ENCODE data around the gene IGHMBP2.
"Not testable (repeated sequence)": the region's sequence is repeated elsewhere in the genome, so short reads cannot be mapped to it uniquely, and the experiment has no call there.

Gene IGHMBP2

GRCh38 chr11:68903288-68904247 lies at the start of gene IGHMBP2, which contains the start of gene MRPL21:
IGHMBP2 (plus strand) TSS chr11:68903891; CDS start chr11:68903953, 62 bp downstream.
MRPL21 (minus strand) TSS chr11:68903832; CDS start chr11:68903810, 22 bp downstream.
- DNase-seq (ENCODE audit: low spot score) = peak; percentile 98

- no peak for DNase-seq (ENCODE audit: low spot score)
These were observed 49.3 kb upstream of the IGHMBP2 start for GRCh38 chr11:68854273-68854958.

- DNase-seq (ENCODE audit: low spot score) = no peak
These were observed 48.3 kb upstream of the IGHMBP2 start for GRCh38 chr11:68855205-68855981.

GRCh38 chr11:68856425-68857030 lies 47.2 kb upstream of the IGHMBP2 start:
- DNase-seq (ENCODE audit: low spot score) = not testable (repeated sequence)

- no peak for DNase-seq (ENCODE audit: low spot score)
These were observed 46.6 kb upstream of the IGHMBP2 start for GRCh38 chr11:68857037-68857586.

DNA sequence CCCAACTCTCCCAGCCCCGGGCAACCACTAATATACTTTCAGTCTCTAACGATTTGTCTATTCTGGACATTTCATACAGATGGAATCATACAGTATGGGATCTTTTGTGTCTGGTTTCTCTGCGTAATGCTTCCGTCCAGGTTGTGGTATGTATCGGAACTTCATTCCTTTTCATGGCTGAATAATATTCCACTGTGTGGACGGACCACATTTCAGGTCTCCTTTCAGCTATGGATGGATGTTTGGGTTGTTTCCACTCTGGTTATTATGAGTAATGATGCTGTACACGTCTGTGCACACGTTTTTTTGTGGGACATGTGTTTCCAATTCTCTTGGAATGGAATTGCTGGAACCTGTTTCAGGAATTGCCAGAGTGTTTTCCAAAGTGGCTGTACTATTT lies 44.6 kb upstream of the IGHMBP2 start:
- no peak for DNase-seq (ENCODE audit: low spot score)

DNA sequence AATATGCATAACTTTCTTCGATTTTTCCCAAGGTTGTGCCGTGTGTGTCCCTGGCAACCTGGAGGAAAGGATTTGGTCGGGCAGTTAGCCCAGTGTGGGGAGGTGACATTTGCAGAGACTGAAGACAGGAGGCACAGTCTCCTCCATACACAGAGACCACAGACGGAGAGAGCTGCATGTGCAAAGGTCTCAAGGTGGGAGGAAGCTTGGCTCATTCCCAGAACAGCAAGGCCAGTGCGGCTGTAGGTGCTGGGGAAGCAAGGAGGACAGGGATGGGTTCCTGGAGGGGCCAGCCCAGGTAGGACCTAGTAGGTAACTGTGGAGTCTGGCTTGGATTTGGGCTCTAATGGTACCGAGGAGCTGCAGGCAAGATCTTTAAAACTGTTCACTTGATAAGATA lies 41.3 kb upstream of the IGHMBP2 start:
- no peak for DNase-seq (ENCODE audit: low spot score)

DNA sequence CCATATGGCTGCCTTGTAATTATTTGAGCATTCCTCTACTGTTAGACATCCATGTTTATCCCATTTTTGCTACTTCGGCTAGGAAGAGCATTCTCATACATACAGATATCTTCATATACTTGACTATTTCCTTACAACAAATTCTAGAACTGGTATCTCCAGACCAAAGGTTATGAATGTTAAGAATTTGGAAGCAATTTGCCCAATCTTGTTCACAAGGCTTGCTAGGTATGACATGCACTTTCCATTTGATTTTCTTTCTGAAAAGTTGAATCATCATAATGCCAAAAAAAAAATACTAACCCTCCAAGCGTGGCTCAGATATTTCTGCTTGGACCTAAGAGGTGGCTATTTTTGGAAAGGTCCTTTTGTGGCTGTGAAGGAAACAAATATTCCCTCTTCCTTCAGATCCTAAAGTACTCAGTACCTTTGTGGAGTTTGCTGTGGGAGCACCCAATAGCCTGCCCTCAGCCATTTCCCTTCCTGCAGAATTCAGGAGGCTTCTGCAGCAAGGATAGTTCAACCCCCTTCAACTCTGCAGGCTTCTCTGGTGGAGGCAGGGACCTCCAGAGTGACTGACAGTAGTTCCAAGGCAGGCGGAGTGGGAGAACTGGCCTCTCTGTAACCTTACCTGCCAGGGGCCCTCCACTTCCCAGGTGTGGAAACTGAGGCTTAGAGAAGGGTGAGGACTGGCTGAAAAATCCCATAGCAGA lies 40.0 kb upstream of the IGHMBP2 start:
- no peak for DNase-seq (ENCODE audit: low spot score)

DNA sequence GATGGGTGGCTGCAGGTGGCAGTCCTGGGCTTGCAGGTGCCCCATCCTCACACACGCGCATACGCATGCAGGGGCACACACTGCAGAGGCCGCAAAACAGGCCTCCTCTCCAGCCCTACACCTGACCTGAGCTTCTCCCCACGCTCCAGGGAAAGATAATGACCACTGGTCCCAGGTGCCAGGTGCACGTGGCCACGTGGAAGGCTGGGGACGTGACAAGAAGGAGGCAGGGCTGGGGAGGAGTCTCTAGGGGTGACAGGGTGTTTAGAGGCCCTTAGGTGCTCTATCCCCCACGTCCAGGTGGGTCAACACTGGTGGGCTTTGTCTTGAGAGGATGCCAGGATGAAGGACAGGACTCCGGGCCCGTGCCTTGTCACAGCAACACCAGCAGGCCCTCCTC lies 38.5 kb upstream of the IGHMBP2 start:
- no peak for DNase-seq (ENCODE audit: low spot score)

GRCh38 chr11:68867066-68867465 lies 36.6 kb upstream of the IGHMBP2 start:
- no peak for DNase-seq (ENCODE audit: low spot score)

GRCh38 chr11:68868221-68868835 lies 35.4 kb upstream of the IGHMBP2 start:
- DNase-seq (ENCODE audit: low spot score) = no peak

GRCh38 chr11:68870470-68870869 lies 33.2 kb upstream of the IGHMBP2 start:
- peak; percentile 79 for DNase-seq (ENCODE audit: low spot score)

- DNase-seq (ENCODE audit: low spot score) = no peak
These were observed 31.3 kb upstream of the IGHMBP2 start for GRCh38 chr11:68872216-68873003.

GRCh38 chr11:68878022-68878421 lies 25.7 kb upstream of the IGHMBP2 start:
- DNase-seq (ENCODE audit: low spot score) = no peak

- no peak for DNase-seq (ENCODE audit: low spot score)
These were observed 22.8 kb upstream of the IGHMBP2 start for GRCh38 chr11:68880851-68881250.

GRCh38 chr11:68881320-68881719 lies 22.4 kb upstream of the IGHMBP2 start:
- DNase-seq (ENCODE audit: low spot score) = no peak

- DNase-seq (ENCODE audit: low spot score) = no peak
These were observed 21.3 kb upstream of the IGHMBP2 start for GRCh38 chr11:68882391-68882790.

DNA sequence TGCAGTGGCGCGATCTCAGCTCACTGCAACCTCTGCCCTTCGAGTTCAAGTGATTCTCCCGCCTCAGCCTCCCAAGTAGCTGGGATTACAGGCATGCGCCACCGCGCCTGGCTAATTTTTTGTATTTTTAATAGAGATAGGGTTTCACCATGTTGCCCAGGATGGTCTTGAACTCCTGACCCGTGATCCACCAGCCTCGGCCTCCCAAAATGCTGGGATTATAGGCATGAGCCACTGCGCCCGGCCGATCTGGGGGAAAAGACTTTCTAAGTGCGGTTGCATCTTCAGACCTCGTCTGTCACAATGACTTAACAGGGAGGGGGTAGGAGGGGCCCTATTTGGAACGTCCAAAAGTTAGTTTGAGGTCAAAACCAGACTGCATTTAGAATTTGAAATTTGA lies 18.9 kb upstream of the IGHMBP2 start:
- DNase-seq (ENCODE audit: low spot score) = not testable (repeated sequence)

DNA sequence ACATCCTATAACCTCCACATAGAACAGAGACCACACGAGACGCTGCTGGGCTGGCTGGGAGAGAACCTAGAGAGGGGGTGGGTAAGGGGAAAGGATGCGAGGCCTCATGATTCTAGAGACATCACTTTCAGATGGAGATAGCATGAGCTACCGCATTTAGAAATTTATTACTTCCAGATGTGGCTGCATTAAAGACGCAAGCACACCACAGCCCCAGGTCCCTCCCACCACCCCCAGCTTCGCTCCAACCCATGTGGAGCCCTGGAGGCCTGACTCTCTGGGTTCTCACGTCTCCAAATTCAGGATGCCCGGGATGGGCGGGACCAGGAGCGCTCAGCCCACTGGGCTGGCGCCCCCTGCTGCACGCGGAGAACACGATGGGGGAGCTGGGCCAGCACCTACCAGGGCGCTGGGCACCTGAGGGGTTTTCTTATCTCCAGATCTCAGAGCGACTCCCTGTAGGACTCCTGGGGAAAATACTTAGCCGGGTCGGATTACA lies 13.7 kb upstream of the IGHMBP2 start:
- peak; percentile 85 for DNase-seq (ENCODE audit: low spot score)

Data from HuH-7 (cell line).